GM18909 (cell line): ENCODE measurements around the gene SLC25A5.
"Not testable (repeated sequence)": the region's sequence is repeated elsewhere in the genome, so short reads cannot be mapped to it uniquely, and the experiment has no call there.

Source experiments
- ATAC-seq: cut with Tn5 transposase; IDR thresholded peaks from one replicate; pipeline ENCODE4 v1.9.1; 2021; ENCODE audit warnings: mild to moderate bottlenecking; ENCODE audit not compliant: unreplicated experiment, poor library complexity

SLC25A5 gene

GRCh38 chrX:119467842-119468550 lies at the start of gene SLC25A5:
Gene SLC25A5 (plus strand): TSS chrX:119468444. CDS start chrX:119468516, 72 bp downstream.
- ATAC-seq: peak; percentile 85

- no peak for ATAC-seq
Observed at GRCh38 chrX:119419146-119419545, 49.1 kb upstream of the SLC25A5 start.

DNA sequence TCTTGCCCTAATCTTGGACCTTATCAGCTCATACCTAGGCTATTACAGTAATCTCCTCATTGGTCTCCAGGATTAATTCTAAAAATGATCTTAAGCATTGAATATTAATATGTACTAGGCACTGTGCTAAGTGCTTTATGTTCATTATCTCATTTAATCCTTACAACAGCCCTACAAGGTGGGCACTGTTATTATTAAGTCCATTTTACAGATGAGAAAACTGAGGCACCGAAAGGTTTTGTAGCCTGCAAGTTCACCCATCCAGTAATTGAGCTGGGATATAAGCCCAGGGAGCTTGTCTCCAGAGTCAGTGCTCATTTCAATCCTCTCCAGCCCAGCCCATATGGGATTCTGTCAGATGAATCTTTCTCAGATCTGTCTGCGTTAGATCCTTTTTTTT lies 48.3 kb upstream of the SLC25A5 start:
- ATAC-seq: no peak

- ATAC-seq: no peak
Observed at GRCh38 chrX:119421016-119421705, 47.1 kb upstream of the SLC25A5 start.

- ATAC-seq: no peak
Observed at GRCh38 chrX:119423631-119424030, 44.6 kb upstream of the SLC25A5 start.

GRCh38 chrX:119424999-119425398 lies 43.2 kb upstream of the SLC25A5 start:
- ATAC-seq: no peak

- ATAC-seq: peak; percentile 80
Observed at GRCh38 chrX:119427024-119427794, 41.0 kb upstream of the SLC25A5 start.

- no peak for ATAC-seq
Observed at GRCh38 chrX:119427795-119428185, 40.5 kb upstream of the SLC25A5 start.

DNA sequence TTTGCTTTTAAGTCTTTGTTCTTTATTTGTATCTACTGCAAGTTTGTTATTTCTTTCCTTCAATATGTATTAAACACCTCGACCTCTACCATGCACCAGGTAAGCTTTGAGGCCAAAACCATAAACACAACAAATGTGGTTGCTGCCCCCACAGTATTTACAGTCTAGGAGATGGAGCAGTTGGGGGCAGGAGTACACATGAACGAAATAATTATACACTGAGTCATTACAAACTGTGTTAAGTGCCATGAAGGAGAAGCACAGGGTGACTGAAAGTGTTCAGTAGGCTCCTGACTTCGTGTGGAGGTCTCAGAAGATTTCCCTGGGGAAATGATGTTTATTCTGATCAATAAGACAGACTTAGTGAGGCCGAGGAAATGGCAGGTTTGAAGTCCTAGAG lies 38.8 kb upstream of the SLC25A5 start:
- no peak for ATAC-seq

DNA sequence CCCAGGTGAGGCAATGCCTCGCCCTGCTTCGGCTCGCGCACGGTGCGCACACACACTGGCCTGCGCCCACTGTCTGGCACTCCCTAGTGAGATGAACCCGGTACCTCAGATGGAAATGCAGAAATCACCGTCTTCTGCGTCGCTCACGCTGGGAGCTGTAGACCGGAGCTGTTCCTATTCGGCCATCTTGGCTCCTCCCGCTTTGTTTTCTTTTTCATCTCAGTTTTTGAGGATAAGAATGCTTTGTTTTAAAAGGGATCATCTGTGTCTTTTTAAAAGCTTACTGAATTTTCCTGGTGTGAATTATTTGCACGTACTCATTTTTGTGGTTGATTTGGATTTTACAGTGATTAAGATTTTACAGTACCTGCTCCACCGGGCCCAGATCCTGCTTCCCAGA lies 26.9 kb upstream of the SLC25A5 start:
- ATAC-seq: not testable (repeated sequence)

- ATAC-seq: no peak
Observed at GRCh38 chrX:119442286-119442685, 26.0 kb upstream of the SLC25A5 start.

DNA sequence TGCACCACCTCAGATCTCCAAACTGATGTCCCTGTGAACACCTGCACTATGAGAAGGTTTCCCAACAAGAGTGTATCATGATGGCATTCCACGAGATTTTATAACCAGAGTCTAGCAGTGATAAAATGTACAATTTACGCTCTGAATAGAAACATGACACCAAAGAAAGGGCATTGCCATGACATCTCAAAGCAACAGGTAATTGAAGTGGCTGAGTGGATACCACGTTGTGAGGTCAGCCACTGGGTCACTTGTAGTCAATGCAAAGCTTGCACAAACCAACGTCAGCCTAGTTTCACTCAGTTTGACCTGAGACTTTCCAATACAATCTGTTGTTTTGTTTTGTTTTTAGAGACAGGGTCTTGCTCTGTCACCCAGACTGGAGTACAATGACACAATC lies 15.0 kb upstream of the SLC25A5 start:
- no peak for ATAC-seq

DNA sequence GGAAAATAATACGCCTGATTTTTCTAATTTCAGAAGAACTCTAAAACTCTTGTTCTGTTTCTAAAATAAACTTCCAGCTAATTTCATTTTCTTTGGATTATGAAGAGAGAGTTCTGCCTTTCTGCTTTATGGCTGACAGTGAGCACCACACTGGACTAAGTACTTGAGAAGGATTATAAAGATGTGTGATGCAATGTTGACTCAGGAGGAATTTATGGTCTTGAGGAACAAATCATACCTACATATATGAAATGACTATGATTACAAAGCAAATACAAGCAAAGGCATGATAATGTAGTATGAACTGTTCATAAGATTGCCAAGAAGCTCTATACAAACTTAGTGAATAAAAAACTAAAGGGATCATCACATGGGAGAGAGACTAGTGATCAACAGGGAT lies 13.0 kb upstream of the SLC25A5 start:
- no peak for ATAC-seq

GRCh38 chrX:119459181-119459580 lies 9.1 kb upstream of the SLC25A5 start:
- no peak for ATAC-seq

DNA sequence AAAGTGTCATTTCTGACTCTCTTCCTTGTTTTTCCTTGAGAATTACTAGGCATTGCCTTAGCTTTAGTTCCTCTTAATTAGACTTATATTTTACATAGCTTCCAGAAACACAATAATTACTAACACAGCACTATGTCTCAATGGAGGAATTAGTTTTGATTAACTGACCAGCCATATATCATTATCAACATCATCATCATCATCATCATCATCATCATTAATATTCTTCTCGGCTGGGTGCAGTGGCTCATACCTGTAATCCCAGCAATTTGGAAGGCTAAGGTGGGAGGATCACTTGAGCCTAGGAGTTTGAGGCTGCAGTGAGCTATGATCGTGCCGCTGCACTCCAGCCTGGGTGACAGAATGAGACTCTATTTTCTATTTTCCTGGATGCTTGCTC lies 2.7 kb upstream of the SLC25A5 start:
- ATAC-seq: no peak

DNA sequence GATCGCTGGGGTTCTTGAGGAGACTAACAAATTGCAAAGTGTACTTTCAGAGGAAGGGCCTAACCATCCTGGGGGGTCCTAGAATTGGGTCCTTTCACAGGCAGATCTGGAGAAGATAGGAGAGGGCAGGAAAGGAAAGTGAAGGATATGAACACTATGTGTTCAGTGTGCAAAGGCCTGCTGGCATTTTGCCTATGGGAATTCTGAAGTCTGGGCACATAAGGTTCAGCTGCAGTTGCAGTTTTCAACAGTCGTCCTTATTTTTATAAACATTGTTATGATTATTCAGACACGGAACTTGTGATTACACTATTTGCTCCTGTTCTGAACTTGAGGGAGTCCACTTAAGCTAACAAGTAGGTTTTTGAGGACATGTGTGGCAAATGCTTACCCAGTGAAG lies 1.3 kb upstream of the SLC25A5 start:
- ATAC-seq: no peak

GRCh38 chrX:119467433-119467832 lies 811 bp upstream of the SLC25A5 start:
- no peak for ATAC-seq

GRCh38 chrX:119468551-119469312 lies 488 bp downstream of the SLC25A5 start:
- ATAC-seq: peak; percentile 79

DNA sequence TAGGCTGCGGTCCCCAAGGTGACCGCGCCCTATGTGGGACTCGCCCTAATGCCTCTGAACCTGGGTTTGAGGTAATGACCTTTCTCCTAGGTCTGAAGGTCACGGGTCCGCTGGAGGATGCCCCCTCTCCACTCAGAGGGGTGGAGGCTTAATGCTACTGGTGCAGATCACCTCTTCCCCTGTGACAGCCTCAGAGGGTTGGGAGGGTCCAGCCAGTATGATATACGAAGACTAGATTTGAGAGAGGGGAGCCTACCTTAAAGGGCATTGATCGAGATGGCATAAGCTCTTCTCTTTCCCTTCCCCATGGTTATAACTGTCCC lies 1.0 kb downstream of the SLC25A5 start:
- ATAC-seq: no peak

DNA sequence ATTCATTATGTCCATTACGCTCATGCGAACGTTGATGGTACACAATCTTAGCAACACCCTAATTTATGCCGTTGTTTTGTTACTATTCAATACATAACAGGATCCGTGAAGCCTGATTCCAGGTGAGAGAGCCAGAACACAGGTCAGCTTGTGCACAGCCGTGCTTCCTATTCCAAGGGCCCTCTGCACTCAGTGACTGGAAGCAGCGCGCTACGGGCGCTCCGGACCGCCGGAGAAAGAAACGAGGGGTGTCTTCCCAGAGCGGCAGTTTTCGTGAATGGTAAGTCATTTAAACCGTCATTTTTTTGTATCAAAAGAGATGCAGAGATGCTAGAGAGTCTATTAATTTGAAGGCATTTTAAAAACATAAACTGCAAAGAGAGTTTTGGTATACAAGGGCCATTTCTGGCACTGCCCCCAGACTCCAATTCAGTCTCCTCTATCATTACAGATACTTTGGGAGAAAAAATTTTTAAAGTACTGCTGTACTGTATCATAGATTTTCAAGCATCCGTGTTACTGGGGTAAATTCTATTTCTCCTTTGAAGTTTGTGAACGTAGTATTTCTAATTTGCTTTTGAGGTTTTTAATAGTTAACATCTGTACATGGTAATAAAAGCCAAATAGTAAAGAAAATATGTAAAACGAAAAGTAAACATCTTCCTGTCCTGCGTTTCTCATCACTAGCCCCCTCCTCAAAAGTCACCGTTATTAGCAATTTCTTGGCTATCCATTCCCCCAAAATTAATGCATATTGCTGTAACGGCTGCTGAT lies 6.6 kb downstream of the SLC25A5 start:
- no peak for ATAC-seq
